Measurements from ENCODE around the gene ARHGAP40. TPM values are rescaled to one million over a fixed set of nuclear protein-coding genes. Genes with fewer than 3 reads are reported as not detected.

ARHGAP40 gene
- total and polyA plus RNA-seq, 2 of the 13 experiments (the other 11 are each of a cell fraction or from before 2014, with no cell fraction given): 0.75 to 2.1 TPM

DNA sequence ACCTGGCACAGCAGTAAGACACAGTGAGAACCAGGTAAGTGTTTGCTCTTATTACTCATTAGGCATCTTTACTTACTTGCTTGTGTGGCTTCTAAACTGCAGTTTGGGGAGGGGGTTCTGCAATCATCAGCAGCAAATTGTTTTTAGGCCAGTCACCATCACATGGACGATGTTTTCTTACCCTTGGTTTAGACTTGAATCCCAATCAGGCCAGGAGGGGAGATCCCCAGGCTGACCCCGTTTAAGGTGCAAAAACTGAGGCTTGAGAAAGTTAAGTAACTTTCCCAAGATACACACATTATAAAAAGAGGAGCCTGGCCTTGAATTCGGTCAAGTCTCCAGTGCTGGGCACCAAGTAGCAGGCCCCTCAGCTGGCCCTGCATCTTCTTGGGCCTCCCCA is 70.9 kb downstream of the ARHGAP40 start:
- no TSS peak for BruUV-seq (replicated peaks)
- Histone ChIP-seq H3K27me3 (ENCODE audit: control insufficient read depth in 1 of 2, insufficient read depth in 2 of 2, low read length in 2 of 2) (peaks cover 3 to 14% of the 10 kb centered on the region in 2 experiments; a peak in 3 of 5 replicates), H3K36me3 (replicated peaks in 1 of 2; ENCODE audit: control insufficient read depth in 1 of 2, insufficient read depth in 2 of 2, low read length in 2 of 2) (no peaks in the 10 kb centered on the region), H4K20me1 (ENCODE audit: insufficient read depth, low read length) (no peaks in the 10 kb centered on the region), H3K4me3 (replicated peaks in 1 of 3; ENCODE audit: insufficient read depth in 1 of 3, low read depth in 2 of 3, low read length in 3 of 3) (no peak overlapping the region), H3K9ac (ENCODE audit: insufficient read depth, low read depth, low read length) (no peak overlapping the region), H3K27ac (ENCODE audit: extremely low read length, insufficient read depth, low read length) (no peak overlapping the region), H3K79me2 (ENCODE audit: insufficient read depth, low read length) (no peaks in the 10 kb centered on the region), H3K9me3 (ENCODE audit: low read length) (no peaks in the 10 kb centered on the region), H3K4me1 (ENCODE audit: insufficient read depth, low read length) (peaks cover 16% of the 10 kb centered on the region), H2AFZ (ENCODE audit: low read length) (no peak overlapping the region), H3K4me2 (ENCODE audit: low read depth, low read length) (no peak overlapping the region)
- no peak for DNase-seq (ENCODE audit: low spot score)
- no peak for FAIRE-seq
- POLR2A ChIA-PET: no interaction called here
- CTCF ChIA-PET (ENCODE audit: low intra/inter-chr PET ratio, low total read pairs): no interaction called here
- no peak for ATAC-seq
- in situ Hi-C loops (cut with HindIII; ENCODE audit: extremely low pct_ligation_motif_present, low pct_unique_long_range_greater_than_20kb): no loop called here
- 7% methylated on average over 3 of the region's 3 CpGs for WGBS (ENCODE audit: low lambda C conversion rate)
- intact Hi-C loops (cut with micrococcal nuclease; ENCODE audit: unreplicated experiment): no loop called here
- TF ChIP-seq PHF21A (CRISPR knock-in tag; IDR thresholded peaks at IDR 0.05) (no peak), ISL2 (CRISPR knock-in tag; IDR thresholded peaks at IDR 0.05) (no peak), ZSCAN9 (CRISPR knock-in tag; IDR thresholded peaks at IDR 0.05; ENCODE audit: borderline replicate concordance) (no peak), NR2C2 (CRISPR knock-in tag; IDR thresholded peaks at IDR 0.05; ENCODE audit: borderline replicate concordance) (no peak), ZNF235 (CRISPR knock-in tag; IDR thresholded peaks at IDR 0.05; ENCODE audit: borderline replicate concordance) (no peak), ZNF276 (CRISPR knock-in tag; IDR thresholded peaks at IDR 0.05; ENCODE audit: low read depth) (no peak), SMARCC2 (IDR thresholded peaks at IDR 0.05) (no peak), PRDM15 (CRISPR knock-in tag; IDR thresholded peaks at IDR 0.05) (no peak), NFRKB (IDR thresholded peaks at IDR 0.05) (no peak), TP53 (CRISPR knock-in tag; conservative IDR thresholded peaks at IDR 0.05) (no peak), MBD4 (IDR thresholded peaks at IDR 0.05; ENCODE audit: borderline replicate concordance, low read length) (no peak), ZFAT (CRISPR knock-in tag; conservative IDR thresholded peaks at IDR 0.05) (no peak), ZNF142 (CRISPR knock-in tag; IDR thresholded peaks at IDR 0.05) (no peak)
- TF ChIP-seq, protein P1, sequence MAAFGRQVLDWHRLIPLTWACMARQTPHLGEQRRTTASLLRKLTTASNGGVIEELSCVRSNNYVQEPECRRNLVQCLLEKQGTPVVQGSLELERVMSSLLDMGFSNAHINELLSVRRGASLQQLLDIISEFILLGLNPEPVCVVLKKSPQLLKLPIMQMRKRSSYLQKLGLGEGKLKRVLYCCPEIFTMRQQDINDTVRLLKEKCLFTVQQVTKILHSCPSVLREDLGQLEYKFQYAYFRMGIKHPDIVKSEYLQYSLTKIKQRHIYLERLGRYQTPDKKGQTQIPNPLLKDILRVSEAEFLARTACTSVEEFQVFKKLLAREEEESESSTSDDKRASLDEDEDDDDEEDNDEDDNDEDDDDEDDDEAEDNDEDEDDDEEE (CRISPR knock-in tag; IDR thresholded peaks at IDR 0.05): no peak
